Testis (tissue), 2 donors: ENCODE results near the gene COL11A1.

Source experiments
- POLR2A ChIP-seq: fragments of 450-650 bp; IDR thresholded peaks from one replicate; pipeline ENCODE4 v1.6.1; 2017; ENCODE audit warnings: antibody characterized with exemption, mild to moderate bottlenecking, moderate library complexity
- TF ChIP-seq, protein P1 (sequence below), 3 experiments: fragments of 450-650 bp in 2 of 3; fragments of 200-600 bp in 1 of 3; sonication (generic) in 1 of 3; IDR thresholded peaks; one replicate each; pipeline ENCODE4 v1.5.1; 2016 to 2019; ENCODE audit warnings: antibody characterized with exemption in 3 of 3, mild to moderate bottlenecking in 2 of 3, moderate library complexity in 1 of 3

DNA sequence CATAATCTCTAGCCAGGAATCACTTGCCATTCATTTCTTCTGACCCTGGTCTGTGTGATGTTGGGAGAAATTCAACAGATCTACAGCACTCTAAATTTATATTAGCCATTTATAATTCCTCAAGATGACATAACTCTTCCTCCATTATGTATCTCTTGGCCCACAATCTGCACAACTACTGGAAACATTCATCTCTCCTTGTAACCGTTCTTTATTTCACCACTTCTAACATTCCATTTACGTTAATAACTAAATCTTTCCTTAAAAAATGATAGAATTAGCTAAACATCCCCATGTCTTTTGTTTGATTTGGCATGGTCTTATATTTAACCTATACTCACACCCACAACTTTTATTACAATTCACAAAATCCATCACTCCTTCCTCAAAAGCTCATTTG lies 166.0 kb downstream of the COL11A1 start:
- TF ChIP-seq, protein P1, sequence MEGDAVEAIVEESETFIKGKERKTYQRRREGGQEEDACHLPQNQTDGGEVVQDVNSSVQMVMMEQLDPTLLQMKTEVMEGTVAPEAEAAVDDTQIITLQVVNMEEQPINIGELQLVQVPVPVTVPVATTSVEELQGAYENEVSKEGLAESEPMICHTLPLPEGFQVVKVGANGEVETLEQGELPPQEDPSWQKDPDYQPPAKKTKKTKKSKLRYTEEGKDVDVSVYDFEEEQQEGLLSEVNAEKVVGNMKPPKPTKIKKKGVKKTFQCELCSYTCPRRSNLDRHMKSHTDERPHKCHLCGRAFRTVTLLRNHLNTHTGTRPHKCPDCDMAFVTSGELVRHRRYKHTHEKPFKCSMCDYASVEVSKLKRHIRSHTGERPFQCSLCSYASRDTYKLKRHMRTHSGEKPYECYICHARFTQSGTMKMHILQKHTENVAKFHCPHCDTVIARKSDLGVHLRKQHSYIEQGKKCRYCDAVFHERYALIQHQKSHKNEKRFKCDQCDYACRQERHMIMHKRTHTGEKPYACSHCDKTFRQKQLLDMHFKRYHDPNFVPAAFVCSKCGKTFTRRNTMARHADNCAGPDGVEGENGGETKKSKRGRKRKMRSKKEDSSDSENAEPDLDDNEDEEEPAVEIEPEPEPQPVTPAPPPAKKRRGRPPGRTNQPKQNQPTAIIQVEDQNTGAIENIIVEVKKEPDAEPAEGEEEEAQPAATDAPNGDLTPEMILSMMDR (IDR thresholded peaks at IDR 0.05), result no peak
- no peak for TF ChIP-seq POLR2A
